IMR-90 (cell line): ENCODE data around the gene SNX6. TPM values are rescaled to one million over a fixed set of nuclear protein-coding genes. Genes with fewer than 3 reads are reported as not detected.

Experiments
- ATAC-seq: fragments of 200-7000 bp; cut with Tn5 transposase; 2 replicates; pipeline ENCODE4 v1.9.1; 2020; ENCODE audit warnings: low read depth, mild to moderate bottlenecking, moderate library complexity
- BruUV-seq: library from RNA; stranded (reverse); fragments of 400-500 nt; replicated peaks from 2 replicates; lab custom pipeline; 2021; lab: Mats Ljungman, UMichigan
- CTCF ChIA-PET: fragments of 300-600 bp; formaldehyde crosslinking; extraction: SDS; loops from one replicate; lab custom pipeline; 2021; ENCODE audit warnings: antibody characterized with exemption; lab: Yijun Ruan, JAX
- POLR2A ChIA-PET: fragments of 300-600 bp; sonication (Branson Sonifier 250); formaldehyde crosslinking; loops from one replicate; lab custom pipeline; 2022; ENCODE audit warnings: antibody characterized with exemption; ENCODE audit not compliant: unreplicated experiment; lab: Charles Lee
- DNase-seq: peaks from one replicate; pipeline ENCODE4 v3.0.0; 2013
- H2AFZ ChIP-seq: replicated peaks from 2 replicates; pipeline ENCODE3; 2013; ENCODE audit warnings: low read length, mild to moderate bottlenecking; ENCODE audit not compliant: poor library complexity
- H2AK5ac ChIP-seq: 2 replicates; pipeline ENCODE4 v1.6.1; 2013; ENCODE audit warnings: low read depth, low read length, inconsistent platforms
- H2AK9ac ChIP-seq: replicated peaks from 2 replicates; pipeline ENCODE3; 2013; ENCODE audit warnings: mild to moderate bottlenecking, low read depth, low read length, moderate library complexity; ENCODE audit not compliant: poor library complexity
- H2BK120ac ChIP-seq: 2 replicates; pipeline ENCODE4 v1.6.1; 2013; ENCODE audit warnings: low read depth, low read length, inconsistent platforms
- H2BK15ac ChIP-seq: 3 replicates; pipeline ENCODE4 v1.6.1; 2013; ENCODE audit warnings: low read depth, low read length, inconsistent platforms
- H2BK20ac ChIP-seq: 2 replicates; pipeline ENCODE4 v1.6.1; 2013; ENCODE audit warnings: low read depth, mild to moderate bottlenecking, inconsistent platforms, low read length, moderate library complexity
- H2BK5ac ChIP-seq: 2 replicates; pipeline ENCODE4 v1.6.1; 2013; ENCODE audit warnings: mild to moderate bottlenecking, low read depth, low read length, inconsistent platforms; ENCODE audit not compliant: poor library complexity, severe bottlenecking
- H3K14ac ChIP-seq: replicated peaks from 2 replicates; pipeline ENCODE4 v1.6.1; 2013; ENCODE audit warnings: low read depth, low read length, inconsistent platforms
- H3K18ac ChIP-seq: 2 replicates; pipeline ENCODE4 v1.6.1; 2013; ENCODE audit warnings: low read depth, low read length, control low read depth
- H3K23ac ChIP-seq: 2 replicates; pipeline ENCODE4 v1.6.1; 2013; ENCODE audit warnings: low read depth, low read length, inconsistent platforms
- H3K27ac ChIP-seq: 2 replicates; pipeline ENCODE4 v1.5.1; 2013; ENCODE audit warnings: mild to moderate bottlenecking, control low read depth, low read length; ENCODE audit not compliant: insufficient read depth
- H3K27me3 ChIP-seq: 2 replicates; pipeline ENCODE4 v1.6.1; 2013; ENCODE audit warnings: low read length; ENCODE audit not compliant: control insufficient read depth, insufficient read depth
- H3K36me3 ChIP-seq: 2 replicates; pipeline ENCODE4 v1.6.1; 2013; ENCODE audit warnings: low read length, mixed read lengths; ENCODE audit not compliant: control insufficient read depth, insufficient read depth
- H3K4ac ChIP-seq: 2 replicates; pipeline ENCODE4 v1.6.1; 2013; ENCODE audit warnings: low read depth, low read length, inconsistent platforms
- H3K4me1 ChIP-seq: 2 replicates; pipeline ENCODE4 v1.6.1; 2013; ENCODE audit warnings: low read length, mixed read lengths; ENCODE audit not compliant: control insufficient read depth, insufficient read depth
- H3K4me2 ChIP-seq: 2 replicates; pipeline ENCODE4 v1.6.1; 2013; ENCODE audit warnings: low read depth, mild to moderate bottlenecking, control low read depth, low read length, moderate library complexity
- H3K4me3 ChIP-seq: 2 replicates; pipeline ENCODE4 v1.5.1; 2013; ENCODE audit warnings: low read depth, mild to moderate bottlenecking, control low read depth, low read length, moderate library complexity; ENCODE audit not compliant: insufficient read depth
- H3K56ac ChIP-seq: 2 replicates; pipeline ENCODE4 v1.6.1; 2013; ENCODE audit warnings: low read length, inconsistent platforms; ENCODE audit not compliant: insufficient read depth; ENCODE audit errors: extremely low read depth
- H3K79me1 ChIP-seq, 2 experiments: 2 replicates each; pipeline ENCODE4 v1.6.1; 2013; ENCODE audit warnings: low read length in 2 of 2, inconsistent platforms in 1 of 2, low read depth in 1 of 2
- H3K9ac ChIP-seq: 2 replicates; pipeline ENCODE4 v1.6.1; 2013; ENCODE audit warnings: low read depth, low read length, control low read depth
- H3K9me1 ChIP-seq: 2 replicates; pipeline ENCODE4 v1.6.1; 2013; ENCODE audit warnings: low read length, inconsistent platforms; ENCODE audit not compliant: insufficient read depth
- H3K9me3 ChIP-seq: 2 replicates; pipeline ENCODE4 v1.6.1; 2013; ENCODE audit warnings: low read length; ENCODE audit not compliant: control insufficient read depth, insufficient read depth
- H4K20me1 ChIP-seq: 2 replicates; pipeline ENCODE4 v1.6.1; 2013; ENCODE audit warnings: low read length, inconsistent platforms; ENCODE audit not compliant: insufficient read depth
- H4K5ac ChIP-seq: 2 replicates; pipeline ENCODE4 v1.6.1; 2013; ENCODE audit warnings: mild to moderate bottlenecking, low read depth, low read length, control low read depth
- H4K8ac ChIP-seq, 2 experiments: 2 replicates each; pipeline ENCODE4 v1.6.1; 2013; ENCODE audit warnings: low read depth in 2 of 2, low read length in 2 of 2, control low read depth in 1 of 2, inconsistent platforms in 1 of 2
- H4K91ac ChIP-seq: 2 replicates; pipeline ENCODE4 v1.6.1; 2013; ENCODE audit warnings: low read depth, low read length, inconsistent platforms; ENCODE audit not compliant: insufficient read depth
- BHLHE40 ChIP-seq: fragments of 150-350 bp; IDR thresholded peaks from 2 replicates; pipeline ENCODE4 v1.6.1; 2016; ENCODE audit warnings: mild to moderate bottlenecking, low read depth, low read length
- CEBPB ChIP-seq: IDR thresholded peaks from 2 replicates; pipeline ENCODE4 v1.6.1; 2012; ENCODE audit warnings: low read depth, low read length, improper control_type of control experiment
- CHD1 ChIP-seq: IDR thresholded peaks from 2 replicates; pipeline ENCODE4 v1.6.1; 2012; ENCODE audit warnings: low read depth, low read length, improper control_type of control experiment
- CTCF ChIP-seq: conservative IDR thresholded peaks from 2 replicates; pipeline ENCODE4 v1.5.1; 2012; ENCODE audit warnings: mild to moderate bottlenecking, low read depth, low read length, improper control_type of control experiment
- ELK1 ChIP-seq: fragments of 150-350 bp; IDR thresholded peaks from 2 replicates; pipeline ENCODE4 v1.6.1; 2016; ENCODE audit warnings: low read depth, mild to moderate bottlenecking, low read length, moderate library complexity, borderline replicate concordance
- FOS ChIP-seq: fragments of 150-350 bp; IDR thresholded peaks from 2 replicates; pipeline ENCODE4 v1.6.1; 2016; ENCODE audit warnings: low read depth, low read length
- MAFK ChIP-seq: IDR thresholded peaks from 2 replicates; pipeline ENCODE4 v1.6.1; 2012; ENCODE audit warnings: low read depth, low read length, improper control_type of control experiment
- MAZ ChIP-seq: IDR thresholded peaks from 2 replicates; pipeline ENCODE4 v1.6.1; 2012; ENCODE audit warnings: low read depth, mild to moderate bottlenecking, low read length, improper control_type of control experiment, moderate library complexity, borderline replicate concordance
- MXI1 ChIP-seq: IDR thresholded peaks from 2 replicates; pipeline ENCODE4 v1.6.1; 2012; ENCODE audit warnings: low read depth, mild to moderate bottlenecking, low read length, moderate library complexity, borderline replicate concordance
- NFE2L2 ChIP-seq: fragments of 150-350 bp; IDR thresholded peaks from 2 replicates; pipeline ENCODE4 v1.6.1; 2016; ENCODE audit warnings: low read depth, mild to moderate bottlenecking, low read length
- POLR2A ChIP-seq: IDR thresholded peaks from 2 replicates; pipeline ENCODE4 v1.6.1; 2012; ENCODE audit warnings: mild to moderate bottlenecking, low read depth, low read length
- RAD21 ChIP-seq: IDR thresholded peaks from 2 replicates; pipeline ENCODE4 v1.6.1; 2012; ENCODE audit warnings: low read length, improper control_type of control experiment
- RCOR1 ChIP-seq: IDR thresholded peaks from 2 replicates; pipeline ENCODE4 v1.6.1; 2012; ENCODE audit warnings: mild to moderate bottlenecking, low read length, improper control_type of control experiment; ENCODE audit not compliant: insufficient replicate concordance
- RFX5 ChIP-seq: IDR thresholded peaks from 2 replicates; pipeline ENCODE4 v1.8.0; 2012; ENCODE audit warnings: low read depth, mild to moderate bottlenecking, low read length, moderate library complexity
- SMC3 ChIP-seq: fragments of 150-350 bp; IDR thresholded peaks from 2 replicates; pipeline ENCODE4 v1.6.1; 2016; ENCODE audit warnings: low read depth, mild to moderate bottlenecking, antibody characterized with exemption, low read length, moderate library complexity
- USF2 ChIP-seq: fragments of 150-350 bp; IDR thresholded peaks from 2 replicates; pipeline ENCODE4 v1.6.1; 2017; ENCODE audit warnings: mild to moderate bottlenecking, antibody characterized with exemption, low read length, low read depth
- WGBS, 2 experiments: methylation state at CpG; one replicate each; pipeline versions ENCODE4 v1.1.5 to v1.1.7; 2013; ENCODE audit warnings: missing lambda C conversion rate in 2 of 2; ENCODE audit not compliant: insufficient read length in 1 of 2; ENCODE audit errors: extremely low coverage in 2 of 2; 5-methylcytosine and 5-hydroxymethylcytosine counted together
- dilution Hi-C: fragments of 300-500 bp; cut with HindIII; formaldehyde crosslinking; loops from one replicate; pipeline ENCODE4 v1.14.3; 2018; ENCODE audit warnings: low sequenced_read_pairs; ENCODE audit not compliant: unreplicated experiment
- in situ Hi-C: fragments of 300-500 bp; cut with MboI; formaldehyde crosslinking; loops from 3 replicates; pipeline ENCODE4 v1.14.3; 2019; ENCODE audit warnings: low sequenced_read_pairs, inconsistent platforms, mixed read lengths
- intact Hi-C: fragments of 100-400 bp; cut with micrococcal nuclease; formaldehyde crosslinking; loops from 2 replicates; pipeline ENCODE4 v1.10.0; 2022
- polyA plus RNA-seq, 3 experiments: library from polyadenylated mRNA; depleted of rRNA; stranded (reverse); fragments of >200 nt; gene quantifications; 2 replicates each; pipeline ENCODE4 v1.2.3, GENCODE V29; 2012; ENCODE audit warnings: low replicate concordance in 1 of 3
- total RNA-seq: library from RNA; depleted of rRNA; stranded (reverse); fragments of >200 nt; gene quantifications from 2 replicates; pipeline ENCODE4 v1.2.3, GENCODE V29; 2012

SNX6 gene
- total and polyA plus RNA-seq, 2 of the 4 experiments (the other 2 are of a cell fraction) = 116 to 127 TPM

GRCh38 chr14:34605461-34605860 lies 24.5 kb downstream of the SNX6 start:
- DNase-seq (no peak), ATAC-seq (no peak)
- dilution Hi-C loops (no loop called here), intact Hi-C loops (no loop called here), in situ Hi-C loops (loop anchor here (10.0 kb wide), 1 partner anchor 399 kb away; no protein-coding TSS in a partner anchor)
- WGBS, 2 experiments = 100% methylated on average over 1 of the region's 2 CpGs; no CpG with 5 or more reads in 1 of the 2 experiments
- H4K5ac ChIP-seq = no peak overlapping the region
- TF ChIP-seq POLR2A (no peak), MAFK (no peak), CTCF (no peak), CEBPB (no peak), RFX5 (no peak), MAZ (no peak), MXI1 (no peak), ELK1 (no peak), RCOR1 (no peak), USF2 (no peak), FOS (no peak), NFE2L2 (no peak), BHLHE40 (no peak), CHD1 (no peak), SMC3 (no peak), RAD21 (no peak)
- peaks cover 52% of the 10 kb centered on the region for H3K36me3 ChIP-seq
- no peak overlapping the region for H3K4me3 ChIP-seq
- H2AFZ ChIP-seq = no peak overlapping the region
- ChIA-PET POLR2A (no interaction called here), CTCF (no interaction called here)
- H4K91ac ChIP-seq = no peak overlapping the region
- no peak overlapping the region for H3K9ac ChIP-seq
- H3K9me1 ChIP-seq = no peaks in the 10 kb centered on the region
- no peak overlapping the region for H2AK5ac ChIP-seq
- H4K20me1 ChIP-seq = no peaks in the 10 kb centered on the region
- no peaks in the 10 kb centered on the region for H3K9me3 ChIP-seq
- no peak overlapping the region for H3K14ac ChIP-seq
- H3K56ac ChIP-seq = no peak overlapping the region
- no peak overlapping the region for H2BK120ac ChIP-seq
- no peak overlapping the region for H3K4ac ChIP-seq
- H3K27me3 ChIP-seq = no peaks in the 10 kb centered on the region
- H2BK5ac ChIP-seq = no peak overlapping the region
- no peak overlapping the region for H3K18ac ChIP-seq
- no TSS peak for BruUV-seq
- no peak overlapping the region for H4K8ac ChIP-seq
- no peak overlapping the region for H2BK20ac ChIP-seq
- H3K4me1 ChIP-seq = no peaks in the 10 kb centered on the region
- no peak overlapping the region for H3K27ac ChIP-seq
- H3K23ac ChIP-seq = no peak overlapping the region
- H2AK9ac ChIP-seq = no peak overlapping the region
- H3K79me1 ChIP-seq = peaks cover 8 to 14% of the 10 kb centered on the region in 2 experiments; a peak in 2 of 4 replicates
- no peak overlapping the region for H3K4me2 ChIP-seq
- H2BK15ac ChIP-seq = no peak overlapping the region
